WERI-Rb-1 (cell line): Measurements from ENCODE around the gene ZBTB18.
"Not testable (repeated sequence)": the region's sequence is repeated elsewhere in the genome, so short reads cannot be mapped to it uniquely, and the experiment has no call there.

Experiments
- DNase-seq: peaks from one replicate; pipeline ENCODE4 v3.0.0-alpha.2; 2020
- H3K27ac ChIP-seq: fragments of 250-450 bp; sonication (Bioruptor Pico); 2 replicates; pipeline ENCODE4 v1.5.1; 2020; ENCODE audit warnings: mild to moderate bottlenecking, moderate library complexity
- H3K27me3 ChIP-seq: fragments of 250-450 bp; sonication (Bioruptor Pico); 2 replicates; pipeline ENCODE4 v1.5.1; 2021; ENCODE audit warnings: mild to moderate bottlenecking, low read depth, moderate library complexity; ENCODE audit not compliant: insufficient read depth, severe bottlenecking
- H3K36me3 ChIP-seq: fragments of 250-450 bp; sonication (Bioruptor Pico); 2 replicates; pipeline ENCODE4 v1.5.1; 2020; ENCODE audit warnings: mild to moderate bottlenecking, moderate library complexity
- H3K4me3 ChIP-seq: 2 replicates; pipeline ENCODE4 v1.5.1; 2011; ENCODE audit warnings: low read depth, mild to moderate bottlenecking, control low read depth, low read length
- H3K9me3 ChIP-seq: fragments of 250-450 bp; sonication (Bioruptor Pico); 2 replicates; pipeline ENCODE4 v1.5.1; 2021; ENCODE audit warnings: mild to moderate bottlenecking, moderate library complexity; ENCODE audit not compliant: severe bottlenecking
- CTCF ChIP-seq: IDR thresholded peaks from 2 replicates; pipeline ENCODE4 v1.5.1; 2011; ENCODE audit warnings: low read depth, mild to moderate bottlenecking, control low read depth, inconsistent platforms, low read length

Gene ZBTB18

GRCh38 chr1:244010703-244011123 lies 40.4 kb upstream of the ZBTB18 start:
- Histone ChIP-seq H3K36me3 (no peaks in the 10 kb centered on the region), H3K4me3 (no peak overlapping the region), H3K27ac (no peak overlapping the region), H3K27me3 (no peaks in the 10 kb centered on the region), H3K9me3 (no peaks in the 10 kb centered on the region)
- no peak for TF ChIP-seq CTCF
- no peak for DNase-seq

- Histone ChIP-seq H3K27ac (no peak overlapping the region), H3K4me3 (no peak overlapping the region), H3K36me3 (no peaks in the 10 kb centered on the region), H3K9me3 (no peaks in the 10 kb centered on the region), H3K27me3 (no peaks in the 10 kb centered on the region)
- no peak for TF ChIP-seq CTCF
- no peak for DNase-seq
These were observed 39.8 kb upstream of the ZBTB18 start for GRCh38 chr1:244011271-244011670.

- Histone ChIP-seq H3K9me3 (no peaks in the 10 kb centered on the region), H3K36me3 (no peaks in the 10 kb centered on the region), H3K27me3 (no peaks in the 10 kb centered on the region), H3K4me3 (no peak overlapping the region), H3K27ac (no peak overlapping the region)
- no peak for TF ChIP-seq CTCF
- no peak for DNase-seq
These were observed 39.3 kb upstream of the ZBTB18 start for GRCh38 chr1:244011786-244012185.

GRCh38 chr1:244012202-244012601 lies 38.9 kb upstream of the ZBTB18 start:
- Histone ChIP-seq H3K4me3 (no peak overlapping the region), H3K9me3 (no peaks in the 10 kb centered on the region), H3K27ac (no peak overlapping the region), H3K36me3 (no peaks in the 10 kb centered on the region), H3K27me3 (no peaks in the 10 kb centered on the region)
- no peak for TF ChIP-seq CTCF
- no peak for DNase-seq

- no peaks in the 10 kb centered on the region for H3K27me3 ChIP-seq
- no peaks in the 10 kb centered on the region for H3K36me3 ChIP-seq
- no peaks in the 10 kb centered on the region for H3K9me3 ChIP-seq
- no peak for TF ChIP-seq CTCF
- DNase-seq = no peak
- no peak overlapping the region for H3K4me3 ChIP-seq
- H3K27ac ChIP-seq = no peak overlapping the region
These were observed 38.0 kb upstream of the ZBTB18 start for GRCh38 chr1:244013100-244013499.

- DNase-seq, H3K4me3 ChIP-seq, H3K27me3 ChIP-seq, H3K36me3 ChIP-seq, H3K27ac ChIP-seq, H3K9me3 ChIP-seq: not testable (repeated sequence)
These were observed 36.2 kb upstream of the ZBTB18 start for GRCh38 chr1:244014862-244015261.
